ENCODE data around the gene ARRB1. TPM values are rescaled to one million over a fixed set of nuclear protein-coding genes. Genes with fewer than 3 reads are reported as not detected.

The ARRB1 gene
- polyA plus RNA-seq, 1 of the 3 experiments (the other 2 are of a cell fraction) = 7.0 TPM

- TF ChIP-seq USF1 (IDR thresholded peaks at IDR 0.05; ENCODE audit: borderline replicate concordance, low read depth) (no peak), ZBTB33 (IDR thresholded peaks at IDR 0.05; ENCODE audit: borderline replicate concordance, low read depth) (no peak)
Observed at GRCh38 chr11:75230621-75231020, 120.8 kb downstream of the ARRB1 start (continued).

GRCh38 chr11:75229466-75229865, 122.0 kb downstream of the ARRB1 start:
- peaks cover 0 to 2% of the 10 kb centered on the region in 2 experiments; a peak in 1 of 4 replicates for H3K4me1 ChIP-seq (ENCODE audit: control insufficient read depth in 1 of 2, insufficient read depth in 2 of 2, low read depth in 1 of 2, low read length in 1 of 2)
- 11% methylated on average over 2 of the region's 2 CpGs for WGBS (ENCODE audit: low lambda C conversion rate)
- no peaks in the 10 kb centered on the region for H3K9me3 ChIP-seq
- no peaks in the 10 kb centered on the region for H3F3A ChIP-seq (replicated peaks; ENCODE audit: insufficient read depth)
- ChIA-PET CTCF (interaction anchor here (0.9 to 11.1 kb wide), 4 partner anchors 10 to 87 kb away, joined by 3 to 117 read pairs (median 20); partner anchors contain the start of gene TPBGL), POLR2A (interaction anchor here (1.2 kb wide), 1 partner anchor 35 kb away, joined by 3 read pairs; no protein-coding TSS in a partner anchor)
- DNase-seq = no peak
- TF ChIP-seq ELF1 (IDR thresholded peaks at IDR 0.05) (no peak), CTCF (IDR thresholded peaks at IDR 0.05) (no peak), MEF2A (IDR thresholded peaks at IDR 0.05; ENCODE audit: borderline replicate concordance, low read depth) (no peak), EP300 (IDR thresholded peaks at IDR 0.05; ENCODE audit: borderline replicate concordance in 1 of 2, low read depth in 1 of 2, low read length in 1 of 2) (no peak), USF1 (IDR thresholded peaks at IDR 0.05; ENCODE audit: borderline replicate concordance, low read depth) (no peak)
- H3K4me2 ChIP-seq = no peak overlapping the region
- H3K9me2 ChIP-seq = no peaks in the 10 kb centered on the region
- no peaks in the 10 kb centered on the region for H3K27me3 ChIP-seq (ENCODE audit: insufficient read depth)
- no peak overlapping the region for H3K27ac ChIP-seq (ENCODE audit: low read depth in 2 of 2, low read length in 1 of 2)
- no peak overlapping the region for H2AFZ ChIP-seq (ENCODE audit: low read depth)
- H3K79me2 ChIP-seq (ENCODE audit: insufficient read depth) = no peaks in the 10 kb centered on the region
- H3K9ac ChIP-seq = no peak overlapping the region
- no peak overlapping the region for H3K4me3 ChIP-seq (ENCODE audit: low read depth in 2 of 2, low read length in 1 of 2)
- H4K20me1 ChIP-seq (ENCODE audit: insufficient read depth) = no peaks in the 10 kb centered on the region
- no peaks in the 10 kb centered on the region for H3K36me3 ChIP-seq (replicated peaks in 1 of 2; ENCODE audit: control insufficient read depth in 1 of 2, insufficient read depth in 2 of 2, low read length in 1 of 2)

- H3K9ac ChIP-seq = no peak overlapping the region
- no peaks in the 10 kb centered on the region for H3K9me2 ChIP-seq
- no peaks in the 10 kb centered on the region for H3K79me2 ChIP-seq (ENCODE audit: insufficient read depth)
- 0 out of 2 replicates have a peak, but pooled peaks cover 5% of the 10 kb centered on the region for H3K27me3 ChIP-seq (ENCODE audit: insufficient read depth)
- ChIA-PET CTCF (interaction anchor here (0.9 to 11.1 kb wide), 9 partner anchors 9 to 203 kb away, joined by 3 to 117 read pairs (median 12); partner anchors contain the start of gene TPBGL), POLR2A (interaction anchor here (1.4 kb wide), 1 partner anchor 10 kb away, joined by 4 read pairs; no protein-coding TSS in a partner anchor)
- no peaks in the 10 kb centered on the region for H3F3A ChIP-seq (replicated peaks; ENCODE audit: insufficient read depth)
- no peaks in the 10 kb centered on the region; a peak in 1 of 4 replicates for H3K4me1 ChIP-seq (ENCODE audit: control insufficient read depth in 1 of 2, insufficient read depth in 2 of 2, low read depth in 1 of 2, low read length in 1 of 2)
- H3K27ac ChIP-seq (ENCODE audit: low read depth in 2 of 2, low read length in 1 of 2) = no peak overlapping the region
- 23% methylated on average over 3 of the region's 4 CpGs for WGBS (ENCODE audit: low lambda C conversion rate)
- no peak overlapping the region for H3K4me2 ChIP-seq
- DNase-seq = no peak
- H4K20me1 ChIP-seq (ENCODE audit: insufficient read depth) = no peaks in the 10 kb centered on the region
- H3K9me3 ChIP-seq = no peaks in the 10 kb centered on the region
- no peaks in the 10 kb centered on the region for H3K36me3 ChIP-seq (replicated peaks in 1 of 2; ENCODE audit: control insufficient read depth in 1 of 2, insufficient read depth in 2 of 2, low read length in 1 of 2)
- no peak overlapping the region for H3K4me3 ChIP-seq (ENCODE audit: low read depth in 2 of 2, low read length in 1 of 2)
- H2AFZ ChIP-seq (ENCODE audit: low read depth) = no peak overlapping the region
- TF ChIP-seq RFX5 (IDR thresholded peaks at IDR 0.05; ENCODE audit: low read length) (no peak), YY1 (IDR thresholded peaks at IDR 0.05; ENCODE audit: low read depth) (no peak), REST (IDR thresholded peaks at IDR 0.05; ENCODE audit: low read depth, low read length) (no peak), MEF2A (IDR thresholded peaks at IDR 0.05; ENCODE audit: borderline replicate concordance, low read depth) (no peak), GATA2 (CRISPR knock-in tag; IDR thresholded peaks at IDR 0.05) (no peak), NFIC (IDR thresholded peaks at IDR 0.05; ENCODE audit: borderline replicate concordance) (no peak), RXRA (IDR thresholded peaks at IDR 0.05; ENCODE audit: borderline replicate concordance, low read depth) (no peak), EZH2phosphoT487 (IDR thresholded peaks at IDR 0.05; ENCODE audit: borderline replicate concordance, low read depth) (no peak), GABPA (IDR thresholded peaks at IDR 0.05; ENCODE audit: low read depth) (no peak), ELF1 (IDR thresholded peaks at IDR 0.05) (no peak), TCF12 (IDR thresholded peaks at IDR 0.05) (no peak), SMC3 (IDR thresholded peaks at IDR 0.05; ENCODE audit: low read depth, low read length) (no peak)
Observed at GRCh38 chr11:75225794-75226193, 125.7 kb downstream of the ARRB1 start.

Measured in SK-N-SH (cell line).